Measurements from ENCODE around the gene TNMD. TPM values are rescaled to one million over a fixed set of nuclear protein-coding genes. Genes with fewer than 3 reads are reported as not detected.

TNMD gene
- total RNA-seq, 1 experiment from 2014 or later: not detected

DNA sequence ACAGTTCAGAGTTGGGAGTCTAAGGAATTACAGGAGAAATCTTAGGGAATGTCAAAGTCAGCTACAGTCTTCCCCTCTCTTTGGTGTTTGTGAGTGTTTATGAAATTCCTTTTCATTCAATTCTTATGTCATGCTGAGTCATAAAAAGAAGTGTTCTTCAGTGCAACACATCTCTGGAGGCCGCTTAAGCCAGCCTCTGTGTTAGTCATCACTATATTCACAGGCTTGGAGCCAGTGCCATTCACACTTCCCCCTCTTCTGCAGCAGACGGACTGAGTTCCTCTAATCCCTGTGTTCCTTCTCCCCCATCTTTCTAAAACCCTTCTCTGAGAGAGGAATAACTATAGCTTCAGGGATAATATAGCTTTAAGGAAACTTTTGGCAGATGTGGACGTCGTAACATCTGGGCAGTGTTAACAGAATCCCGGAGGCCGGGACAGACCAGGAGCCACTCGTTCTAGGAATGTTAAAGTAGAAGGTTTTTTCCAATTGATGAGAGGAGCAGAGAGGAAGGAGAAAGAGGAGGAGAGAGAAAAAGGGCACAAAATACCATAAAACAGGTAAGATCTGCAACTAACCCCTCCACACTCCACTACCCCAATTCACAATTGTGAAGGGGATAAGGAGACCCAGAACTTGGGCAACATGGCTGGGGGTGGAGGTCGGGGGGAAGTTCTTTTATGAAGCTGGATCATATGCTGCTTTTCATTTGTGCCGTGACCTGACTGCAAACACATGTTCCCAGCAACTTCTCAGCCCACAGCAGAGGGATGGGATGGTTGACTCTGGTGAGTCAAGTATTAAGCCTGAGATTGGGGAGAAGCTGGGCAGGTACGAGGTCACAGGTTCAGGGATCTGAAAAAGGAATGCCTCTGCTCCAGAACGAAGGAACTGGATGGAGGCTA is 59.5 kb downstream of the TNMD start, which contains the start of gene SRPX2:
Gene SRPX2, plus strand, starts transcription at position 244 of the 905 bp plus-strand sequence. CDS start 2,124 bp downstream, outside the sequence.
- DNase-seq (ENCODE audit: low read depth): peak; percentile 75

GRCh38 chrX:100645106-100645505 is 60.4 kb downstream of the TNMD start:
- DNase-seq (ENCODE audit: low read depth): peak; percentile 28

- DNase-seq (ENCODE audit: low read depth): no peak
These were observed 62.4 kb downstream of the TNMD start for GRCh38 chrX:100647095-100647494.

DNA sequence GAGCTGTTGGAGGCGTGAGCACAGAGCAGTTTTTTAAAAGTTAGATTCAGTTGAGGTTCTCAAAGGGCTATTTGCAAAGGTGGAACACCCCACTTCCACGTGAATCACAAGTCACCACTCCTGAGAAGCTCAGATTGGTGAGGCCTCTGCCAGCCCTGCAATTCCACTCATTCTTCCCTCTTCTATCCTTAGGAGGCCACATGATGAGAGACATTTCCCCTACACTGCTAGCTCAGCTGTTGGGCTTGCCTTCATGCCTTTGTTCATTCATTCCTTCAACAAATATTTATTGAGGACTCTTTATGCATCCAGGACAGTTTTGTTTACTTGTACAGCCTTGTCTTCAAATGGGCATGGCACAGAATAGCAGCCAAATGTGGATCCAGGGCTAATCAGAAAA is 63.0 kb downstream of the TNMD start:
- no peak for DNase-seq (ENCODE audit: low read depth)

DNA sequence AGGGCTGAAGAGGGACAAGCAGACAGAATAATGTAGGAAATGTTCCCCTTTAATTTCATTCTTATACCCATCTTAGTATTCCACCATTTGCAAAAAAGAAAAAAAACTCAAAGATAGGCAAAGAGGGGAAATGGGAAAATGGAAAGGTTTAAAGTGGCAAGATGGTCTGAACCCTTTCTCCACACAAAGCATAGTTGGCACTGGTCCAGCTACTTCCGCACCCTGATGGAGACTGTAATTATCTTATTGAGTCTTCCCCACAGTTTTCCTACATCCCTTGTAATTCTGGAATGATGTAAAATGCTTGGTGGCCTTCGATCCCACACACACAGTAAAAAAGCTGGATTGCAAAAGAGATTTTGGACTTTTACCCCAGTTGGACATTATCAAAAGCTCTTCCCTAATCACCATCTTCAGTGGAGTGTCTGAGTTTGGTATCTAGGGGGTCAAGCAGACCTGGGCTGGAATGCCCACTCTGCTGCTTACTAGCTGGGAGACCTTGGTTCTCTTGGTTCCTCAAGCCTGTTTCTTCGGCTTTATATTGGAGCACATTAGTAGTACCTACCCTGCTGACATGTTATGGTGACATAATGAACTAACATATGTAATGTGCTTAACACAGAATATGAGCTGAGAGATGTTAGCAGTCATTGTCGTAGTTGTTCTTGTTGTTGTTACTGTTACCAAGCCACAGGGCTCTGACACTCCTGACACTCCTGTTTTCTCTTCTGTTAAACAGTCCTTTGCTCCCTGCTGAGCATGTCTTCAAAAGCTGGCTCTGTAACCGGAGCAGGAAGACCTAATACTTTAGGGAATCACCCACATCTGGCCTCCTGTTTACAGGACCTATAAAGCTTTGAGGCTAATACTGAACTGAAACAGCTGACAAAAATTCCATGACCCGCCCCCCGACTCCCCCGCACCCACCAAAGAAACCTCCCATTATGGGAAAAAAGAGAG is 64.0 kb downstream of the TNMD start:
- peak; percentile 42 for DNase-seq (ENCODE audit: low read depth)

Other genes starting within 250 kb of the TNMD start
- gene PCDH19, start 174.7 kb upstream of the TNMD start, total RNA-seq (2014; rRNA removed; shearing (Covaris generic)): 0.06 TPM in 1 of 2 replicates, not detected in the other
- 36.3 and 39.1 TPM in 2 replicates for gene TSPAN6, start 51.9 kb downstream of the TNMD start, total RNA-seq (2014; rRNA removed; shearing (Covaris generic))
- 21.7 and 30.6 TPM in 2 replicates for gene SRPX2, start 59.3 kb downstream of the TNMD start, total RNA-seq (2014; rRNA removed; shearing (Covaris generic))
- gene SYTL4, start 147.2 kb downstream of the TNMD start, total RNA-seq (2014; rRNA removed; shearing (Covaris generic)): 3.1 and 3.6 TPM in 2 replicates
- 55.1 and 60.3 TPM in 2 replicates for gene CSTF2, start 235.5 kb downstream of the TNMD start, total RNA-seq (2014; rRNA removed; shearing (Covaris generic))